T-cell (primary cell): ENCODE data around the gene WNK1. TPM values are rescaled to one million over a fixed set of nuclear protein-coding genes. Genes with fewer than 3 reads are reported as not detected.

Source experiments
- ATAC-seq, 4 experiments: fragments of 200-7000 bp in 3 of 4; fragments of 150-1000 bp in 1 of 4; cut with Tn5 transposase; replicated peaks in 1 of 4; 1 replicate in 3 of 4; 2 replicates in 1 of 4; pipeline ENCODE4 v1.10.0; 2021; ENCODE audit warnings: moderate library complexity in 3 of 4, mild to moderate bottlenecking in 2 of 4, moderate number of reproducible peaks in 1 of 4
- CTCF ChIA-PET, 2 donors: fragments of 300-600 bp; sonication (Branson Sonifier 250); formaldehyde crosslinking; loops; one replicate each; lab custom pipeline; 2022; ENCODE audit warnings: antibody characterized with exemption in 2 of 2; lab: Charles Lee
- POLR2A ChIA-PET, 2 donors: fragments of 300-600 bp; sonication (Branson Sonifier 250); formaldehyde crosslinking; loops; one replicate each; lab custom pipeline; 2022; ENCODE audit warnings: antibody characterized with exemption in 2 of 2; lab: Charles Lee
- DNase-seq, 35 experiments: peaks; one replicate each; pipeline versions ENCODE4 v3.0.0 to v3.0.0-alpha.2; 2013 to 2023
- H3K27ac ChIP-seq: one replicate; pipeline ENCODE4 v1.5.1; 2013; ENCODE audit warnings: low read length
- H3K27me3 ChIP-seq, 2 experiments: replicated peaks in 1 of 2; 1 replicate in 1 of 2; 2 replicates in 1 of 2; pipeline versions ENCODE4 v1.6.1 to v1.7.0; 2013; ENCODE audit warnings: low read length in 1 of 2, mixed read lengths in 1 of 2; ENCODE audit not compliant: control insufficient read depth in 2 of 2, insufficient read depth in 2 of 2; ENCODE audit errors: extremely low read depth in 1 of 2
- H3K36me3 ChIP-seq, 2 donors: 1 replicate in 1 of 2; 2 replicates in 1 of 2; pipeline versions ENCODE4 v1.6.1 to v1.7.0; 2013; ENCODE audit warnings: low read length in 1 of 2; ENCODE audit not compliant: control insufficient read depth in 2 of 2, insufficient read depth in 1 of 2; ENCODE audit errors: extremely low read depth in 1 of 2
- H3K4me1 ChIP-seq, 2 experiments: 1 replicate in 1 of 2; 2 replicates in 1 of 2; pipeline versions ENCODE4 v1.6.1 to v1.7.0; 2013; ENCODE audit warnings: low read length in 2 of 2, mixed read lengths in 1 of 2; ENCODE audit not compliant: insufficient read depth in 2 of 2, control insufficient read depth in 1 of 2; ENCODE audit errors: extremely low read depth in 1 of 2
- H3K4me3 ChIP-seq, 2 donors: 1 replicate in 1 of 2; 2 replicates in 1 of 2; pipeline versions ENCODE4 v1.5.1 to v1.7.0; 2013; ENCODE audit warnings: mild to moderate bottlenecking in 2 of 2, low read length in 1 of 2, moderate library complexity in 1 of 2; ENCODE audit not compliant: control insufficient read depth in 1 of 2; ENCODE audit errors: extremely low read depth in 1 of 2
- H3K9me3 ChIP-seq: 2 replicates; pipeline ENCODE4 v1.7.0; 2013
- H3K27ac Mint-ChIP-seq, 2 donors: one replicate each; pipeline ENCODE4 v1.8.0; 2020 to 2021; ENCODE audit warnings: mild to moderate bottlenecking in 2 of 2, mixed read lengths in 2 of 2
- H3K27me3 Mint-ChIP-seq, 2 donors: one replicate each; pipeline ENCODE4 v1.8.0; 2021 to 2022; ENCODE audit warnings: mixed read lengths in 2 of 2
- H3K36me3 Mint-ChIP-seq: one replicate; pipeline ENCODE4 v1.8.0; 2021; ENCODE audit warnings: mixed read lengths
- H3K4me1 Mint-ChIP-seq, 3 donors: one replicate each; pipeline ENCODE4 v1.8.0; 2020 to 2022; ENCODE audit warnings: mixed read lengths in 3 of 3, mild to moderate bottlenecking in 1 of 3
- H3K4me3 Mint-ChIP-seq, 3 donors: one replicate each; pipeline ENCODE4 v1.8.0; 2020 to 2022; ENCODE audit warnings: mild to moderate bottlenecking in 3 of 3, mixed read lengths in 3 of 3, moderate library complexity in 3 of 3
- H3K9me3 Mint-ChIP-seq, 3 donors: one replicate each; pipeline ENCODE4 v1.8.0; 2020 to 2022; ENCODE audit warnings: mixed read lengths in 3 of 3
- WGBS: methylation state at CpG from one replicate; pipeline ENCODE4 v1.1.5; 2013; ENCODE audit warnings: missing lambda C conversion rate; ENCODE audit not compliant: insufficient coverage; 5-methylcytosine and 5-hydroxymethylcytosine counted together
- total RNA-seq, 35 experiments: library from RNA in 6 of 35; stranded (reverse) in 6 of 35; fragments of 120-200 nt in 1 of 35; gene quantifications; one replicate each; pipeline versions ENCODE4 v1.2.1 to v1.2.4 and lab custom pipeline; 2013 to 2026

The WNK1 gene
- total RNA-seq, 5 donors from 2014 or later (not counting 1 experiment from before 2014, with no cell fraction given) = 168 to 287 (median 179) TPM

DNA sequence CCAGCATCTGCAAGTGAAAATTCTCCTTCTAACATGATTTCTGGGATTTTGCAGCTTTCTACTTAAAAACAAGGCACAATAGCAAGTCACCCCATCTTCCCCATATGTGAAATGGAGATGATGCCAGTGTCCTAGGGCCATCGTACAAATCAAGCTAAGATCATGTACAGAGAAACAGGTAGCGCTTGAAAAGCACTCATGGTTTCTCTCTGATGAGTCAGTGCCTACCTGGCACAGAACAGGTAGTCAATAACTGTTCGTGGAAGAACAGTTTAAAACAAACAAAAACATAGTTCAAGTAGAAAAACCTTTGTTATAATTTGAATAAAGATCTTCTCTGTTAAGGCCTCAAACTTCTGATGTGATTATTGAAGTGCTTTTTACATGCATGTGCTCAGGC, 150.2 kb downstream of the WNK1 start:
- ChIA-PET POLR2A (no interaction called here), CTCF (interaction anchor here in 1 of 2 donors (1.0 kb wide), 1 partner anchor 703 kb away, joined by 3 read pairs; no protein-coding TSS in a partner anchor)
- H3K27ac Mint-ChIP-seq = peak overlapping the region; percentile 50 to 65
- H3K27me3 Mint-ChIP-seq = no peaks in the 10 kb centered on the region
- Histone ChIP-seq H3K9me3 (no peaks in the 10 kb centered on the region), H3K27ac (no peak overlapping the region), H3K36me3 (peaks cover 16 to 96% of the 10 kb centered on the region in 2 donors), H3K4me1 (peaks cover 2% of the 10 kb centered on the region in 2 experiments), H3K27me3 (no peaks in the 10 kb centered on the region), H3K4me3 (no peak overlapping the region)
- no peak overlapping the region for H3K4me3 Mint-ChIP-seq
- H3K9me3 Mint-ChIP-seq = no peaks in the 10 kb centered on the region
- WGBS = no CpG with 5 or more reads among the region's 3 CpGs
- ATAC-seq = no peak
- peaks cover 23 to 37% (median 35%) of the 10 kb centered on the region in 3 donors for H3K4me1 Mint-ChIP-seq
- H3K36me3 Mint-ChIP-seq = peaks cover 69% of the 10 kb centered on the region
- no peak for DNase-seq

DNA sequence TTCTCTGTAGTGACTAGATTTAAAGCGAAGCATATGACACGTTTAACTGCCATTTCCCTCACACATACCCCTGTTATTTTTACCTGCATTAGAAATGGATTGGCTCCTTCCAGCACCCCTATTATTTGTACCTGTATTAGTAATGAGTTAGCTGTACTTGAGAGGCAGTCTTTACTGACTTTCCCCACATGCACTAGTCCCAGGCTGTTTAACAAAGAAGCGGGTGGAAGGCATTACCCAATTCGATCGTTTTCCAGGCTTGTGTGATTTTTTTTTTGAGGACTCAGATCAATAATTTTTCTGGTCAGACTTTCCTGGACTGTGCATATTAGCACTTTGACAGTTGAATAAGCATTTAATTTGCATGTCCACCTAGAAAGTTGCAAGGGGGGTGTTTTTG, 150.7 kb downstream of the WNK1 start:
- no peak overlapping the region for H3K27ac ChIP-seq
- peak overlapping the region; percentile 50 to 67 for H3K27ac Mint-ChIP-seq
- no CpG with 5 or more reads among the region's 5 CpGs for WGBS
- H3K27me3 ChIP-seq = no peaks in the 10 kb centered on the region
- peaks cover 69% of the 10 kb centered on the region for H3K36me3 Mint-ChIP-seq
- no peaks in the 10 kb centered on the region for H3K9me3 Mint-ChIP-seq
- ChIA-PET CTCF (no interaction called here), POLR2A (no interaction called here)
- H3K4me3 ChIP-seq = no peak overlapping the region
- peaks cover 23 to 36% (median 35%) of the 10 kb centered on the region in 3 donors for H3K4me1 Mint-ChIP-seq
- ATAC-seq (no peak), DNase-seq (no peak)
- peaks cover 17 to 96% of the 10 kb centered on the region in 2 donors for H3K36me3 ChIP-seq
- peaks cover 2% of the 10 kb centered on the region in 2 experiments for H3K4me1 ChIP-seq
- no peaks in the 10 kb centered on the region for H3K27me3 Mint-ChIP-seq
- no peaks in the 10 kb centered on the region for H3K9me3 ChIP-seq
- no peak overlapping the region for H3K4me3 Mint-ChIP-seq

DNA sequence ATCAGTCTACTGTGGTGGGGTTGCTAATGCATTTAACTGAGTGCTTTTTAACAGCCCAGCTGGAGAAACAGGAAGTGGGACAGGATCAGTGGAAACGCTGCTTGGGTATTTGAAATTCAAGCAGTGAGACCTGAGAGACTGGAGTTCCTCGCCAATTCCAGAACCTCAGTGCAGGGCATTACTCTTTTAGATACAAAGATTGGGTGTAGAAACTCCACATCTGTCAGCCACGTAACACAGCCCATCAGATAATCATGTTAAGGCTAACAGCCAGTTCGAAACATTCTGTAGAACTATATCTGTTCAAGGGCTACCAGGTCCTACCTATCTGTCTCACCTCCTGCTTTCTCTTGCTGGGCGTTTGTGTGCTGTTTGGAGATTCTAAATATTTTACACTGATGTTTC, 151.6 kb downstream of the WNK1 start:
- Mint-ChIP-seq H3K27ac (peak overlapping the region; percentile 56 to 82), H3K27me3 (no peaks in the 10 kb centered on the region), H3K4me3 (no peak overlapping the region), H3K4me1 (peaks cover 23 to 36% (median 35%) of the 10 kb centered on the region in 3 donors), H3K36me3 (peaks cover 72% of the 10 kb centered on the region), H3K9me3 (no peaks in the 10 kb centered on the region)
- no peak for ATAC-seq
- no peak overlapping the region for H3K27ac ChIP-seq
- H3K4me1 ChIP-seq = peaks cover 2% of the 10 kb centered on the region in 2 experiments
- no peaks in the 10 kb centered on the region for H3K9me3 ChIP-seq
- DNase-seq = no peak
- peaks cover 22 to 96% of the 10 kb centered on the region in 2 donors for H3K36me3 ChIP-seq
- ChIA-PET POLR2A (no interaction called here), CTCF (no interaction called here)
- H3K27me3 ChIP-seq = no peaks in the 10 kb centered on the region
- no peak overlapping the region for H3K4me3 ChIP-seq
- 61% methylated on average over 3 of the region's 5 CpGs for WGBS

DNA sequence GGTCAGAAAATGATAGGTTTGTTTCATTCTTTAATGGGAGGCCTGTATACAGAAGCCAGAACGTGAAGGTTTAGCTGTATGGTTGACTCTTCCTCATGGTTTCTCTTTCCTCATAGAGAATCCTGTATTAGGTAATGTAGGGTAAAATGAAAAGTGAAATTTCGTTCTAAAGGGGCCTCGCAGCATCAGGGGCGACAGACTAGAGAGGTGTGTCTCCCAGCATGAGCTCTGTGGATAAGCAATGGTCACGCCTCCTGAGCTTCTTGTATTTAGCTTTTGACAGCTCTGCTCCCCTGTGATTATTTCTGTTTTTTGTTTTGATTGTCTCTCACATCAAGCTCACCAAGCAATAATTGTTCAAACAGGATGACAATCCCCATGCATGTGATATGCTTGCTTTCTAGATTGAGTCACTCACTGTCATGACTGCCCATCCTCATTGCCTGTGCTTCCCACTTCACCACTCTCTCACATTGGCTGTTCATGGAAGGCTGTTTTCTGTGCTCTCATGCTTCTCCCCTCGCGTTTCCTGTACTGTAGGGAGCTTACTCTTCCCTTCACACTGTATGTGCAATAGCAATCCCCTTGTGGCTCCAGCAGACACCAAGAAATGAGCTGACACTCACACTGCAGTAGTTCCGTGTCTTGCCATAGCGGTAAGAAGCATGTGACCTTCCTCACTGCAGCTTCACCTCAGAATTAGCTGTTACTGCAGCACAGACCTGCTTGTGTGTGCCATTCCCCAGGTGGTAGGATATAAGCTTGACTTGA, 153.1 kb downstream of the WNK1 start:
- peaks cover 2% of the 10 kb centered on the region in 2 experiments for H3K4me1 ChIP-seq
- 85% methylated on average over 7 of the region's 9 CpGs for WGBS
- ChIA-PET POLR2A (interaction anchor here in 1 of 2 donors (0.6 kb wide), 1 partner anchor 331 kb away, joined by 4 read pairs; no protein-coding TSS in a partner anchor), CTCF (interaction anchor here (0.7 to 0.8 kb wide), 3 partner anchors 44 to 190 kb away, joined by 3 to 7 read pairs (median 4); partner anchors contain the start of gene RAD52 (in 1 of the 2))
- ATAC-seq (peak; percentile 65 to 80 (median 72)), DNase-seq (peak in 7 of 35 experiments; percentile 1 to 36 (median 16))
- Mint-ChIP-seq H3K4me3 (peak overlapping the region in 2 of 3 donors; percentile 14 to 60), H3K27ac (peak overlapping the region; percentile 13 to 70), H3K9me3 (no peaks in the 10 kb centered on the region), H3K4me1 (peaks cover 23 to 36% (median 35%) of the 10 kb centered on the region in 3 donors), H3K36me3 (peaks cover 70% of the 10 kb centered on the region), H3K27me3 (no peaks in the 10 kb centered on the region)
- no peaks in the 10 kb centered on the region for H3K9me3 ChIP-seq
- no peaks in the 10 kb centered on the region for H3K27me3 ChIP-seq
- peaks cover 11 to 98% of the 10 kb centered on the region in 2 donors for H3K36me3 ChIP-seq
- H3K27ac ChIP-seq = peak overlapping the region; percentile 19
- no peak overlapping the region for H3K4me3 ChIP-seq

DNA sequence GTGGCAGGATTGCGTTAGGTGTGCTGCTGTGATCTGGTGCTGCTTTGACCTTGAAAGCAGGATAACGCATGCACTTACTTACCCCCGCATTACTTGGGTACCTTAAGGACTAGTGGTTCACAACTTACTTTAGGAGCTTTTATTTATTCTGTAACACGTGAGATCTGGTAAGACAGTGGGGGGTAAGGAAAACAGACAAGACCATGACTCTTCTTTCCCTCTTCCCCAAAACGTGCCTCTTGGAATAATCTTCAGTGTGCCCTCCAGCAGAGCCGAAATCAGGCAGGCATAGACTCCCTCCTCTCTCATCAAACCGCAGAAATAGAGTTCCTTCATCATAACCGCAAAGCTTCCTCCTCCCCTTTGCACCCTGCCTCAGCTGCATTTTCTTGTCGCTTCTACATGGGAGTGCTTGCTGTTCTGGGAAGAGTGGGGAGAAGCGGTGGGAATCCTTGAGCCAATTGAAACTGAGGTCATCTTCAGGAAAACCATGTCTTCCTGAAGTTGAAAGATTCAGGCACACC, 153.7 kb downstream of the WNK1 start:
- Histone ChIP-seq H3K27me3 (no peaks in the 10 kb centered on the region), H3K27ac (no peak overlapping the region), H3K4me1 (peaks cover 2% of the 10 kb centered on the region in 2 experiments), H3K36me3 (peaks cover 10 to 96% of the 10 kb centered on the region in 2 donors), H3K9me3 (no peaks in the 10 kb centered on the region), H3K4me3 (no peak overlapping the region)
- peak overlapping the region; percentile 25 to 70 for H3K27ac Mint-ChIP-seq
- peaks cover 67% of the 10 kb centered on the region for H3K36me3 Mint-ChIP-seq
- ATAC-seq = peak; percentile 45 to 59 (median 52)
- DNase-seq = peak in 1 of 35 experiments; percentile 18
- ChIA-PET POLR2A (no interaction called here), CTCF (interaction anchor here in 1 of 2 donors (0.8 kb wide), 1 partner anchor 43 kb away, joined by 4 read pairs; the partner anchor contains the start of gene RAD52)
- H3K4me1 Mint-ChIP-seq = peaks cover 23 to 36% (median 35%) of the 10 kb centered on the region in 3 donors
- no peaks in the 10 kb centered on the region for H3K9me3 Mint-ChIP-seq
- WGBS = 87% methylated on average over 4 of the region's 10 CpGs
- H3K27me3 Mint-ChIP-seq = no peaks in the 10 kb centered on the region
- H3K4me3 Mint-ChIP-seq = peak overlapping the region in 2 of 3 donors; percentile 14 to 60

DNA sequence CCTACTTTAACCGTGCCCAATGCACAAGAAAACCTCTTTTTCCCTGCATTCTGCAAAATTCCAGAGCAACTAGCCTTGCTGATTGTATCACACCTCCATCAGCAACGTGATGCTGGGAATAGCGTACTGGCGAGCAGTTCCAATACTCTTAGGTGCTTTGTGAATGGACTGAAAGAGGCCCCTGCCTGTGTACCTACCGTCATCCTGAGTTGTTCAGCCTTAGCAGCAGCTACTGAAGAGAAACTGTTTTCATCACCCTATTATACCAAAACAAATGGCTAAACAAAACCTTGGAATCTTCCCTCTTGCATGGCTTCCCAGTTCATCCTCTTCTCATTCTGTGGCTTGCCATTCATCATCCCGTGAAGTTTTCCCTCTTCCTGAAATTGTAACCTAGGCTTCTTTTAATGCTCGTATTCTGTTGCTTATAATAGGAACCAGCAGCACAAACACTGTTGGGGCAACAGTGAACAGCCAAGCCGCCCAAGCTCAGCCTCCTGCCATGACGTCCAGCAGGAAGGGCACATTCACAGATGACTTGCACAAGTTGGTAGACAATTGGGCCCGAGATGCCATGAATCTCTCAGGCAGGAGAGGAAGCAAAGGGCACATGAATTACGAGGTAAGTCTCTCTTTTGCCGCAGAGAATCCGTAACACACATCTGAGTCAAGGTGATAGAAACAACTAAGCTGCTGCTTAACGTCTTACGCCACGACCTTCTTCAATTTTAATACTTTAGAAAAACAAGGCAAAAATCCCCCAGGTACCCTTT, 155.2 kb downstream of the WNK1 start:
- POLR2A ChIA-PET = interaction anchor here in 1 of 2 donors (0.6 kb wide), 1 partner anchor 39 kb away, joined by 3 read pairs; no protein-coding TSS in a partner anchor

More for the DNA sequence above, 155.2 kb downstream of the WNK1 start:
- Mint-ChIP-seq H3K36me3 (peaks cover 61% of the 10 kb centered on the region), H3K27ac (peak overlapping the region in 1 of 2 donors; percentile 44), H3K27me3 (no peaks in the 10 kb centered on the region), H3K4me3 (no peak overlapping the region), H3K4me1 (peaks cover 23 to 35% (median 33%) of the 10 kb centered on the region in 3 donors), H3K9me3 (no peaks in the 10 kb centered on the region)
- CTCF ChIA-PET = no interaction called here
- whole genome bisulfite sequencing = 82% methylated on average over 8 of the region's 16 CpGs
- Histone ChIP-seq H3K9me3 (no peaks in the 10 kb centered on the region), H3K27me3 (no peaks in the 10 kb centered on the region), H3K36me3 (peaks cover 13 to 94% of the 10 kb centered on the region in 2 donors), H3K4me3 (no peak overlapping the region), H3K4me1 (peaks cover 2% of the 10 kb centered on the region in 2 experiments), H3K27ac (no peak overlapping the region)
- no peak for DNase-seq
- ATAC-seq = no peak
